ENCODE data around the gene TSEN2.

GRCh38 chr3:12579456-12579855 is 95.2 kb downstream of the TSEN2 start:
- TF ChIP-seq JUN (IDR thresholded peaks at IDR 0.05; ENCODE audit: borderline replicate concordance, low read depth, low read length), result no peak
- TF ChIP-seq JUN (CRISPR knock-in tag; IDR thresholded peaks at IDR 0.05; ENCODE audit: borderline replicate concordance), result no peak
- no peak for TF ChIP-seq CTCF (IDR thresholded peaks at IDR 0.05 in 2 of 3, conservative IDR thresholded peaks at IDR 0.05 in 1 of 3; ENCODE audit: insufficient read depth in 2 of 3, low read depth in 1 of 3, low read length in 3 of 3)

Data from K562 (cell line).